GM10847 (cell line): ENCODE measurements around the gene SOST.

Experiments used
- POLR2A ChIP-seq: IDR thresholded peaks from 2 replicates; pipeline ENCODE4 v1.6.1; 2011; ENCODE audit not compliant: insufficient read length; ENCODE audit errors: extremely low read depth

SOST gene

DNA sequence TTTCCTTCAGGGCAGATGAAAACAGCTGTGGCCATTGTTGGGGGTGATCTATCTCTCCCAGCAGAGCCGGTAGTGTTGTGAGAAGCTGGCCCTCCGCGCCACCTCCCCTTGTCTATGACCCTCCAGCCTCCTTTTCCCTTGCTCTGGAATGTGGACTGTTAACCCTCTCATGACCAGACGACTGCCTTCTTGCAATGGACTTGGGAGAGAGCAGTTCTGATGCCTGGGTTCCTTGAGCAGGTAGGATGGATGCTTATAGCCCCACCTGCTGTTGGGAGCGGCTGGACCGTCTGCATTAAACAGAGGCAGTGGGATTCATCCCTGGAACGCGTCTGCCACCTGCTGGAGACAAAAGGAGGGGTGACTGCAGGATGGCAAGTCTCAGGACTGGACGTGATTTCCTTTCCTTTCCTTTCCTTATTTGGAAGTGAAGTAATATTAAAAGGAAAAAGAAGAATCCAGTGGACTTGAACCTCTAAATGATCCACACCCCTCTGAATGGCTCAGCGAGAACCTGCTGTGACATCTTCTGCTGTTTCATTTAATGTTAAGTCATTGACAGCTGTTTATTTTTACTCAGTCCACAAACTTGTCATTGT is 1.8 kb upstream of the SOST start:
- no peak for TF ChIP-seq POLR2A

GRCh38 chr17:43759836-43760235 is 1.2 kb upstream of the SOST start:
- TF ChIP-seq POLR2A = no peak

DNA sequence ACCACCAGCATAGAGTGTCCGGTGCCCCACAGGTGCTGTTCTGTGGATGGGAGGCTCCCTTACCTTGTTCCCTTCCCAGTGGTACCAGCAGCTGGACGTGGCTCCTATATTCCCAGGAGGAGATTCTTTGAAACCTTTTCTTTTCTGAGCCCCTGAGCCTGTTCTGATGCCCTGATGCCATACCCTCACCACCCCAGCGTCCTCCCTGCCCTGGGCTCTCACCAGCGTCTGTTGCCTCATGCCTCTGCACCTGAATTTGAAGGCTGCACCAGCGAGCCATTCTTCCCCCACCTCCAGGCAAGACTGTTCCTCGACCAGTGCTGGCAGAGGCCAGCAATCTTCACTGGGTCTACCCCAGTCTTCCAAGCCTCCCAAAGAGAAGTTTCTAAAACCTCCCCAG is 505 bp downstream of the SOST start:
- TF ChIP-seq POLR2A = no peak

- TF ChIP-seq POLR2A = no peak
Measured at GRCh38 chr17:43757171-43757660, 1.4 kb downstream of the SOST start.

DNA sequence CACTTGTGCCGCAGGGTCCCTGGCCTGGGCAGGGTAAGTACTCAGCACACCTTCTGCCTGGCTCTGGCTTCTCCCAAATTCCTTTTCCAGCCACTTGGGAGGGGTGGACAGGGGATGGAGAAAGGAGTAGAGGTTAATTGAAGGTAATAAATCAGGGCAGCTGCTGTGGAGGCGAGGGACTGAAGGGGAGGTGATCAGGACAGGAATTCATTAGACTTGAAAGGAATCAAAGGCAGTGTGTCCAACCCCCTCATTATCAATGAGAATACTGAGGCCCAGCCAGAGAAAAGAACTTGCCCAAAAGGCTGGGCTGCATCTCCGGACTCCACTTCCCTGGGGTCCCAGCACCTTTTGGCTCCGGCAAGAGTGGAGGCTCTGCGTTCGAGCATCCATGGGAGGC is 2.4 kb downstream of the SOST start:
- no peak for TF ChIP-seq POLR2A

- no peak for TF ChIP-seq POLR2A
Measured at GRCh38 chr17:43755389-43755875, 3.2 kb downstream of the SOST start.

DNA sequence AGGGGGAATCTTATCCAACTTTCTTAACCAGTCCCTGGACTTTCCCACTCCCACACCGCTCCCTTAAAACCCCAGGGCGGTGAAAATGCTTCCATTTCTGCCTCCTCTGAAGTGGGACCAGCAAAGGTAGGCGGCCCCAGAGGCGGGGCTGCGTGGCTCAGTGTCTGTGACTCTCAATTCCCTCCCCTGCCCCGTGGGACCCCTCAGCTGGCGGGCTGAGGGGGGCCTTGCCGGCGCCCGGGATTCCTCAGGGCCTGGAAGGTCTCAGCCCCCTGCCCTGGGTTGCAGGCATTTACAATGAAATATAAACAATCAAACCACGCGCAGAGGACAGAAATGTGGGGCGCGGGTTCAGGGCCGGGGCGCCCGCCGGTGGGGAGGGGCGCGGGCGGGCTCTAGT is 3.6 kb downstream of the SOST start:
- TF ChIP-seq POLR2A = no peak

DNA sequence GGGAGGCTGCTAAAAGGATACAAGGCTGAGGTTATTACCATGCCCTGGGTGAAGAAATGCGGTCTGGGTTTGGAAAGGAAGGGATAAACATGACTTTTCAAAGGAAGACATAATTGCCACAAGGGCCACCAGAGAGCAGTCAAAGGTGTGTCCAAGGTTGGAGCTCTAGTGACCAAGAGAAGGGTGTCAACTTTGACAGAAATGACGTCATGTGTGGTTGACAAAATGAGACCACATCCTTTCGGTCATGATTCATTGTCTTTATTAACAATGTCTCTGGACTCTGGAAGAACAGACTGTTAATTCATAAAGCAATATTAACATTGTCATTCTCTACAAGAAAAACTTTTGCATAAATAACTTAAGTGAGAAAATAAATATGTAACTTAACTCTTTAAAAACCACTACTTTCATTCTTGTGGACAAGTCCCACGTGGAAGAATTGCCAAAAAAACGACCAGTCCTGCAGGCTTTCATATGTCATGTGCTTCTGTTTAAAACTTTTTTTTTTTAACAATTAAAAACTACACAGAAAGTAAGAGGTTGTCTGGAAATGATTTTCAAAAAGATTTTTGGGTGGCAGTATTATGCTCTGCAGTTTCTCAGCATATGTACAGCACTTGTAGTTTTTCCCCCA is 5.0 kb downstream of the SOST start:
- TF ChIP-seq POLR2A = no peak

DNA sequence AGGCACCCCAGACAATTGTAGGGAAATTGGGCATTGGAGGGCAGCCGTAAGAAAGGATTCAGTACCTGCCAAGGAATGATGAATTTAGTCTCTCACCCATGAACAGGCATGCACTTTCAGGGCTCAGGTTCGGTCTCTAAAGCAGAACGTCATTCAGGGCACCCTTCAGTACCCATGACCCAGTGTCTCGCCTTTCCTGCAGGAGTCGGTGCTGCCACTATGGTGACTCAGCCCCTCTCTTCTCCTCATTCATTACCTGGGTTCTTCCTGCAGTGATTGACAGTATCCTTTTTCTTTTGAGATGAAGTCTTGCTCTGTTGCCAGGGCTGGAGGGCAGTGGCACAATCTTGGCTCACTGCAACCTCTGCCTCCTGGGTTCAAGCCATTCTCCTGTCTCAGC is 8.4 kb downstream of the SOST start:
- no peak for TF ChIP-seq POLR2A

DNA sequence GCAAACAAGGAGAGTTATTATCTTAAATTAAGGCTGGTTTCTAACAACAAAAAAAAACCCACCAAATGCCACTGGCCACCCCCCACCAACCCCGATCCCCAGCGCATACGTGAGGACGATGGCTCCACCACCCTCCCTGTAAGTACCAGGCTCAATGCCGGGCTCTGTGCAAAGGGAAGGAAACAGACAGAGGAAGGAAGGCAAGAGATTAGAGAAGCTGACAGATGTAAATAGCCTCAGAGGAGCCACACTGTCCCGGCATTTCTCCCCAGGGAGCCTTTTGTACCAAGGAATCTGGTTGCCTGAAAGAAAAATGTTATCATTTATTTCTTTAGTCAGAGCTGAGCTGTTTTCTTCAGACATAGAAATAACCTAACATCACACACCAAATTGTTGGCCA is 13.1 kb downstream of the SOST start:
- no peak for TF ChIP-seq POLR2A

GRCh38 chr17:43741636-43742035 is 17.0 kb downstream of the SOST start:
- TF ChIP-seq POLR2A = no peak

DNA sequence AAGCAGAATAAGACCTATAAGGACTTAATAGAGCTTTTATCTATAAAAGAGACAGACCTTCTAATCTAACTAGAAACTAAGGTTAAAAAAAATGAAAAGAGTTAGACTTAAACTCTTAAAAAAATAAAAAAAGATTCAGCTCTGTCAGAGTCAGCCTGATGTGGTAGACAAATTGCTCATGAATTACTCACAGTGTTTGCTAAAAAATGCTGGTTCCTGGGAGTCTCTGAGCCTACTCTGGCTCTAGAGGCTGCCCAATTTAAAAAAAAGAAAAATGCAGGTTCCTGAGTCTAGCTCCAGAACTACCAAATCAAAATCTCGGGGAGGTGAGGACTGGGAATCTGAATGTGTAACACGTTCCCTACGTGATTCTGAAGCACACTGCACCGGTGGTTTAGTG is 18.1 kb downstream of the SOST start:
- no peak for TF ChIP-seq POLR2A

- no peak for TF ChIP-seq POLR2A
Measured at GRCh38 chr17:43737722-43738121, 20.9 kb downstream of the SOST start.

DNA sequence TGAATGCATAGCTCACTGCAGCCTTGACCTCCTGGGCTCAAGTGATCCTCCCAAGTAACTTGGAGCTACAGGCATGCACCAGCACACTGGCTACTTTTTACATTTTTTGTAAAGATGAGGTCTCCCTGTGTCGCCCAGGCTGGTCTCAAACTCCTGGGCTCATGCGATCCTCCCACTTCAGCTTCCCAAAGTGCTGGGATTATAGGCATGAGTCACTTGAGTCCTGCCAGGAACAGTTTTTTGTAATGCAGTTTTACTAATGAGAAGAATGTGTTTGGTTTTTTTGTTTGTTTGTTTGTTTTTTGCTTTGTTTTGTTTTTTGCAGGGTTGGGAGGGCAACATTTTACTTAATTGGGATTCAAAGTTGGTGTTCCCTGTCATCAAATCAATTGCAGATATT is 22.2 kb downstream of the SOST start:
- TF ChIP-seq POLR2A = no peak

DNA sequence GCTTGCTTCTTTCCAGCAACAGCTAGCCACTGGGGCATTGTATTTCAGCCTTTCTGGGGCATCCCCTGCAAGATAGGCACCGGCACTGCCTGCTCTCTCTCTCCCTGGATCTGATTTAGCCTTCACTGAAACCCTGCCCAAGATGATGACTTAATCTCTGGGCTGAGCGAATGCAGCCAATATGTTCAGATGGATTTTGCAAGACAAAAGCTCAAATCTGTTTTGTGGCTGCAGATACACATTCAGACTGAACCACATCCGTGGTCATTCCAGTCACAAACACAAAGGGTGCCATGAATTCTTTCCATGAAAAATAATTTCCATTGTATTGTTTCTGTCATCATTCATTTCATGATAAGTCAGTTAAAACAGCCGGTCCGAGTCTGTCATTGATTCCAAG is 24.2 kb downstream of the SOST start:
- TF ChIP-seq POLR2A = no peak

GRCh38 chr17:43733956-43734355 is 24.6 kb downstream of the SOST start:
- no peak for TF ChIP-seq POLR2A

- TF ChIP-seq POLR2A = no peak
Measured at GRCh38 chr17:43732958-43733357, 25.6 kb downstream of the SOST start.
